GM13976 (cell line): Measurements from ENCODE around the gene GRAMD2A.

ENCODE experiments used
- DNase-seq: peaks from one replicate; pipeline ENCODE4 v3.0.0; 2012; ENCODE audit warnings: low spot score
- in situ Hi-C: fragments of 300-500 bp; cut with MboI; formaldehyde crosslinking; loops from one replicate; pipeline ENCODE4 v1.12.0; 2022; ENCODE audit warnings: low sequenced_read_pairs, mixed read lengths, inconsistent platforms; ENCODE audit not compliant: unreplicated experiment
- TF ChIP-seq, protein P1 (sequence below): IDR thresholded peaks from 2 replicates; pipeline ENCODE4 v1.5.1; 2012; ENCODE audit warnings: borderline replicate concordance, mild to moderate bottlenecking; ENCODE audit not compliant: insufficient read depth; ENCODE audit errors: extremely low read depth, missing control alignments, control extremely low read depth

GRAMD2A gene

DNA sequence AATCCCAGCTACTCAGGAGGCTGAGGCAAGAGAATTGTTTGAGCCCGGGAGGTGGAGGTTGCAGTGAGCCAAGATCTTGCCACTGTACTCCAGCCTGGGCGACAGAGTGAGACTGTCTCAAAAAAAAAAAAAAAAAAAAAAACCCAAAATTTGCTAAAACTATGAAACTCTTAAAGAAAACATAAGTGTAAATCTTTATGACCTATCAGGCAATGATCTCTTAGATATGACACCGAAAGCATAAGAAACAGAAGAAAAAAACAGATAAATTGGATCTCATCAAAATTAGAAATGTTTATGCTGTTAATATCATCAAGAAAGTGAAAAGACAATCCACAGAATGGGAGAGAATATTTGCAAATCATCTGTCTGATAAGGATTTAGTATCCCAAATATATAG, 15.3 kb downstream of the GRAMD2A start:
- TF ChIP-seq, protein P1, sequence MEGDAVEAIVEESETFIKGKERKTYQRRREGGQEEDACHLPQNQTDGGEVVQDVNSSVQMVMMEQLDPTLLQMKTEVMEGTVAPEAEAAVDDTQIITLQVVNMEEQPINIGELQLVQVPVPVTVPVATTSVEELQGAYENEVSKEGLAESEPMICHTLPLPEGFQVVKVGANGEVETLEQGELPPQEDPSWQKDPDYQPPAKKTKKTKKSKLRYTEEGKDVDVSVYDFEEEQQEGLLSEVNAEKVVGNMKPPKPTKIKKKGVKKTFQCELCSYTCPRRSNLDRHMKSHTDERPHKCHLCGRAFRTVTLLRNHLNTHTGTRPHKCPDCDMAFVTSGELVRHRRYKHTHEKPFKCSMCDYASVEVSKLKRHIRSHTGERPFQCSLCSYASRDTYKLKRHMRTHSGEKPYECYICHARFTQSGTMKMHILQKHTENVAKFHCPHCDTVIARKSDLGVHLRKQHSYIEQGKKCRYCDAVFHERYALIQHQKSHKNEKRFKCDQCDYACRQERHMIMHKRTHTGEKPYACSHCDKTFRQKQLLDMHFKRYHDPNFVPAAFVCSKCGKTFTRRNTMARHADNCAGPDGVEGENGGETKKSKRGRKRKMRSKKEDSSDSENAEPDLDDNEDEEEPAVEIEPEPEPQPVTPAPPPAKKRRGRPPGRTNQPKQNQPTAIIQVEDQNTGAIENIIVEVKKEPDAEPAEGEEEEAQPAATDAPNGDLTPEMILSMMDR = no peak
- no peak for DNase-seq
- in situ Hi-C loops = no loop called here

DNA sequence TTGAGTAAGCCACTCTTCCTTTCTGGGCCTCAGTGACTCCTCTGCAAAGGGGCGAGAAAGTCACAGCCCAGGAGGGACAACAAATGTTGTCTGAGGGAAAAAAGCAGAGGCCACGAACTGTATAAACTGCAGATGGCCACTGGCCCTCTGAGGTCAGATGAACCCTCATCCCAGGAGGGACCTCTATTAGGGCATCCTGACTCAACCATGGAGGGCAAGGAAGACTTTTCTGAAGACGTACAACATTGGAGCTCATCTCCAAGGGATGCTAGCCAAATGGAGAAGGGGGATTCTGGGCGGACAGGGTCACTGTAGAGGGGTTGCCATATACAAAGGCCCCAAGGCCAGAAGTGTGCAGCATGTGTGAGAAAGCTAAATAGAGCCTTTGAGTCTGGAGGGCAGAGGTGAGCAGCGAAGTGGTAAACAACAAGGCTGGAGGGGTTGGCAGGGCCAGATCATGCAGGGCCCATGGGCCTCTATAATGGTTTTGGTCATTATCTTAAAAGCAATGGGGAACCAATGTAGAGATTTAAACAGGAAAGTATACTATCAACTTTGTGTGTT, 16.7 kb downstream of the GRAMD2A start:
- no peak for DNase-seq
- TF ChIP-seq, protein P1 = no peak
- in situ Hi-C loops = no loop called here

DNA sequence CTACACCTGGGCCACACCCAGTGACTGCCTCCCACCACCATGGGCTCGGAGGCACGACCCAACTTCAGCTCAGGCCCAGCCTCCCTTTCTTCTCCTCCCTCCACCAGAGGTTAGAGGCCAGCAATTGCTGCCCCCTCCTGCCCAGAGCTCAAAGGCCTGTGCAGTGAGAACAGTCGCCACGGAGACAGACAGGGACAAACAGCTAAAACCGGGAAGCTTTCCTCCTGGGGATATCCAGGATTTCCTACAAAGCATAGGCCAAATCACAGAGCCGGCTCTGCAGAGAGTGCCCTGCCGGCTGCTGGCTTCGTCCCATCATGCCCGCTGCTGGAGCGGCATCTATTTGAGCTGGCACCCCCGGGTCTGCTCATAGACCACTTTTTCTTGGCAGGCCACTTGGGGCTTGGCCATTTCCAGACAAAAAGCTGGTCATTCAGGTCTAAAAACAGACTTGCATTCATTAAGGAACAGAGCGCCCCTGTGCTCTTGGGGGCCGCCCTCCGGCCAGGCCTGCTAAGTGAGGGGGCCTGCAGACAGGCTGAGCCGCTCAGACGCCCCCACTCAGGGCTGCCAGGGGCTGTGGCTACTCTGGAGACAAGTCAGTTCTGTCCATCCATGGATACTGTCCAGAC, 17.5 kb downstream of the GRAMD2A start:
- TF ChIP-seq, protein P1 = no peak
- in situ Hi-C loops = no loop called here
- no peak for DNase-seq

DNA sequence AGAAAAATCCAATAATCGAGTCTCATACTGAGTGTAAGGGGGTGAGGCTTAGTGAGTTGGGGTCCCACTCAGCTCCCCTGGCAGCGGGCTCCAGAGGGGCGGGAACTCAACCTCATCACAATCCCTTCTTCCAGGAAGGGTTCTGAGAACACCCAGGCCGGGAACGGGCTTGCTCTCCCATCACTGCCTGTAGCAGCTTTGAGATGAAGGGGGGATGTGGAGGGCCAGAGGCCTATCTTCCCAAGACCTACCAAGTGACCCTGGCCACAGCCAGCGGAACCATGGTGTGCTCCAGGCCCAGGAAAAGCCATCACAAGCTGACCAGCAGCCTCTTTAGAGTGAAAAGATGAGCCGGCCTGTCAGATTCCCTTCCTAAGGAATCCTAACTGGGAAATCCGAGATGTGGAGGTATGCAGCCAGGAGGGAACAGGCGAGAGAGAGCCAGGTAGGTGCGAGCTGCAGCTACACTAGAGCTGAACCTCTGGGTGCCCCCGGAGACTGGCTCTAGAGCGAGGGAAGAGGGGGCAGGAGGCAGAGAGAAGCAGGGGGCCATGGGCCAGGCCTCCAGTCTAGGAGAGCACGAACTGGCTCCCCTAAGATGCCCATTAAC, 18.5 kb downstream of the GRAMD2A start:
- no peak for DNase-seq
- in situ Hi-C loops = no loop called here
- TF ChIP-seq, protein P1 = no peak

DNA sequence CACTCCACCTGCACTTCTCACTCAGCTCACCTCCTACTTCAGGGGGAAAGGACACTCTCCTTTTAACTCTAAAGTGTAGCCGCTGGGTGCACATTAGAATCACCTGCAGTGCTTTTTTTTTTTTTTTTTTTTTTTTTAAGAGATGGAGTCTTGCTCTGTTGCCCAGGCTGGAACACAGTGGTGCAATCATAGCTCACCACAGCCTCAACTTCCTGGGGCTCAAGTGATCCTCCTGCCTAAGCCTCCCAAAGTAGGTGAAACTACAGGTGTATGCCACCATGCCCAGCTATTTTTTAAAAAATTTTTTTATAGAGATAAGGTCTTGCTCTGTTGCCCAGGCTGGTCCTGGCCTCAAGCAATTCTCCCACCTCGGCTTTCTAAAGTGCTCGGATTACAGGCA, 20.8 kb downstream of the GRAMD2A start:
- TF ChIP-seq, protein P1 = no peak
- in situ Hi-C loops = no loop called here
- no peak for DNase-seq

DNA sequence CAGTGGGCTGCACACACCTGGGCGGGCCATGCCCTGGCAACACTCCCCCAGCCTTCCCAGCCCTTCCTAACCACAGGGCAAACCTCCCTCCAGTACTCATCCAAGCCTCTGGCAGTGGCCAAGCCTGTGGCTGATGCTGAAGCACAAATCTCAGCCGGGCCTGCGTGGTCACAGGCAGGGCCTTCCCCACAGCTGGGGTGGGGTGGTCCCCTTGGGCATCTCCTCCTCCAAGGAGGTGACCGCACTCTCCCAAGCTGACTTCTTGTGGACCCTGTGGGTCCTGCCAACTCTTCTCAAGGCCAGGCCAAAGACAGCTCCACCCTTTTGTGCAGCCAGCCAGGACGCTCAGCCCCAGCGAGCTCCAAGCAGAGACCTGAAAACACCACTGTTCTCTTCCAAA, 21.4 kb downstream of the GRAMD2A start:
- in situ Hi-C loops = no loop called here
- TF ChIP-seq, protein P1 = no peak
- DNase-seq = no peak
